PFSK-1 (cell line): ENCODE data around the gene ANXA2.

Source experiments
- FOXP2 ChIP-seq: optimal IDR thresholded peaks from 2 replicates; pipeline ENCODE3; 2011; ENCODE audit warnings: borderline replicate concordance, control low read depth, inconsistent platforms; ENCODE audit not compliant: insufficient read depth; ENCODE audit errors: extremely low read length, extremely low read depth
- POLR2AphosphoS5 ChIP-seq: IDR thresholded peaks from 2 replicates; pipeline ENCODE4 v1.6.1; 2012; ENCODE audit warnings: low read depth, mild to moderate bottlenecking, control low read depth, low read length, moderate library complexity
- REST ChIP-seq, 2 experiments: IDR thresholded peaks; 2 replicates each; pipeline versions ENCODE4 v1.6.1 to v1.8.0; 2011 to 2012; ENCODE audit warnings: low read depth in 2 of 2, low read length in 2 of 2, control low read depth in 1 of 2, inconsistent platforms in 1 of 2, mild to moderate bottlenecking in 1 of 2, moderate library complexity in 1 of 2; ENCODE audit not compliant: insufficient read depth in 1 of 2
- SIN3A ChIP-seq: IDR thresholded peaks from 2 replicates; pipeline ENCODE4 v1.6.1; 2012; ENCODE audit warnings: mild to moderate bottlenecking, low read length, moderate library complexity, borderline replicate concordance; ENCODE audit not compliant: insufficient read depth
- TAF1 ChIP-seq: IDR thresholded peaks from 2 replicates; pipeline ENCODE4 v1.6.1; 2012; ENCODE audit warnings: low read length, control low read depth, borderline replicate concordance; ENCODE audit not compliant: insufficient read depth

DNA sequence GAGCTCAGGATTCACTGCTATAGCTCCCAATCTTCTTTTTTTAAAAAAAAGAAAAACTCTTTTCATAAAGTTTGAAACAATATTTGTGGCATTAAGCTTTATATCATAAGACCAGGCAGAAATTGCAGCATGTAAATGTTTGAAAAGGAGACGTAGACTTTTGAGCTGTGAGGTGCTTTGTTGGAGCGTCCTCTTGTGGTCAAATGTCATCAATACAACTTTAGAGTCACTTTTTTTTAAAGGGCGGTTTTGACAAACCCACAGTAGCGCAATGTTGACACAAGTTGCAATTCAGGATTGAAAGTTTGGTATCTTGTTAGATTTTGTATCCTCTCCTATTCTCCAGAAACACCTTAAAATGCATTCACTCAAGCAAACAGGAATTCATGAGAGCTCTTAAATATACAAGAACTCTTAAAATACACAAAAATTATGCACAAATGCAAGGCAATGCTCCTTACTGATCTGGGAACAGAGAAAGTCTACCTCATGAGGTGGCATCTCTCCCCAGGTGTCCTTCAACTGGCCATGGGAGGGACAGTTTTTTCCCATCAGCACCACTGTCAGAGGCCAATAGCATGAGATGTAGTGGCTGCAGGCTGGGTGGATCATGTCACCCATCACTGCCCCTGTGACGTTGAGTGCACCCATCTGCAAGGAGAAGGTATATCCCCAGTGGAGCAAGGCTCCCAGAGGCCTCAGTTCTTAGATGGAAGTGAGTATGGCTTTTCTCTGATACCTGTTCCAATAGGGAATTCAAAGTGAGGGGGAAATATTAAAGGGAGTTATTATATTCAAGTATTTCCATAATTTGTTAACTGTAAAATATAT is 70.7 kb downstream of the ANXA2 start:
- TF ChIP-seq POLR2AphosphoS5 = no peak
- TF ChIP-seq REST (IDR thresholded peaks at IDR 0.05; ENCODE audit: insufficient read depth in 1 of 2, low read depth in 2 of 2, low read length in 2 of 2) = no peak
- TF ChIP-seq TAF1 = no peak
- no peak for TF ChIP-seq SIN3A
- no peak for TF ChIP-seq FOXP2
